ENCODE data around the gene ZNF37A.
"Not testable (repeated sequence)": the region's sequence is repeated elsewhere in the genome, so short reads cannot be mapped to it uniquely, and the experiment has no call there.

ZNF37A gene

DNA sequence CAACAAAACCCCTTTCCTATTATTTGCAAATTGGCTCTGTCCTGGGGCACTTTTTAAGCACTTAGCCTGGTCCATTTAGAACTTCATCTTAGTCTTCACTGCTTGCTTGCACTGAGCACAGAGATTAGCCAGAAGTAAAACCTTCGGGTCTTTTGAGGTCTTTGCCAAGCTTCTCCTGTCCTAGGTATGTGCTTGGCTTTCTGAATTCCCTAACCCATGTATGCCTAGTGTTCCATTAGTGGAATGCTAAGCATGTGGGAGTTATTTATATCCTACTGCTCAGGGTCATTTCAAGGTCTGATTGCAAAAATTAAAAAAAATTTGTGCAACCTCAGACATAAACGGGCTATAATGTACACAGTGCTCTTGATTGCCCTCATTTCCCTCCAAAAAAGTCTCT is 18.0 kb downstream of the ZNF37A start:
- no peaks in the 10 kb centered on the region for H3K4me1 Mint-ChIP-seq (ENCODE audit: low read depth)
- peaks cover 97% of the 10 kb centered on the region for H3K36me3 Mint-ChIP-seq (ENCODE audit: low read depth)
- no peak overlapping the region for H3K27ac Mint-ChIP-seq
- H3K9me3 Mint-ChIP-seq = peaks cover 73% of the 10 kb centered on the region
- no peak overlapping the region for H3K4me3 Mint-ChIP-seq
- no peak for DNase-seq
- no peaks in the 10 kb centered on the region for H3K27me3 Mint-ChIP-seq

DNA sequence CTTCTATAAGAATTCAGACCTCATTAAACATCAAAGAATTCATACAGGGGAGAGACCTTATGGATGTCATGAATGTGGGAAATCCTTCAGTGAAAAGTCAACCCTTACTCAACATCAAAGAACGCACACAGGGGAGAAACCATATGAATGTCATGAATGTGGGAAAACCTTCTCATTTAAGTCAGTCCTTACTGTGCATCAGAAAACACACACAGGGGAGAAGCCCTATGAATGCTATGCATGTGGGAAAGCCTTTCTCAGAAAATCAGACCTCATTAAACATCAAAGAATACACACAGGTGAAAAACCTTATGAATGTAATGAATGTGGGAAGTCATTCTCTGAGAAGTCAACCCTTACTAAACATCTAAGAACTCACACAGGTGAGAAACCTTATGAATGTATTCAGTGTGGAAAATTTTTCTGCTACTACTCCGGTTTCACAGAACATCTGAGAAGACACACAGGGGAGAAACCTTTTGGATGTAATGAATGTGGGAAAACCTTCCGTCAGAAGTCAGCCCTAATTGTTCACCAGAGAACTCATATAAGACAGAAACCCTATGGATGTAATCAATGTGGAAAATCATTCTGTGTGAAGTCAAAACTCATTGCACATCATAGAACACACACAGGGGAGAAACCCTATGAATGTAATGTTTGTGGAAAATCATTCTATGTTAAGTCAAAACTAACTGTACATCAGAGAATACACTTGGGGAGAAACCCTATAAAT is 24.1 kb downstream of the ZNF37A start:
- H3K9me3 Mint-ChIP-seq = peaks cover 68% of the 10 kb centered on the region
- peaks cover 93% of the 10 kb centered on the region for H3K36me3 Mint-ChIP-seq (ENCODE audit: low read depth)
- no peaks in the 10 kb centered on the region for H3K4me1 Mint-ChIP-seq (ENCODE audit: low read depth)
- no peaks in the 10 kb centered on the region for H3K27me3 Mint-ChIP-seq
- DNase-seq = no peak
- no peak overlapping the region for H3K27ac Mint-ChIP-seq
- H3K4me3 Mint-ChIP-seq = no peak overlapping the region

DNA sequence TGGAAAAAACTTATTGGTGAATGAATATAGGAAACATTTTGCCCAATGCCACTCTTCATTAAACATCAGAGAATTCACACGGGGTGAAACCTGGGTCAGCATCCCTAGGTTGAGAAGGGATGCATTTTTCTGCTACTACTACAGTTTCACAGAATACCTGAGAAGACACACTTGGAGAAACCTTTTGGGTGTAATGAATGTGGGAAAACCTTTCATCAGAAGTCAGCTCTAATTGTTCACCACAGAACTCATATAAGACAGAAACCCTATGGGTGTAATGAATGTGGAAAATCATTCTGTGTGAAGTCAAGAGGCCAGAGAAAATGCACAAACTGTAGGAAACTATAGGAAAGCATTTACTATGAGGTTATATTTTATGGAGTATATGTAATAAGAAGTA is 24.9 kb downstream of the ZNF37A start:
- H3K9me3 Mint-ChIP-seq = peaks cover 70% of the 10 kb centered on the region
- H3K4me3 Mint-ChIP-seq = no peak overlapping the region
- no peak overlapping the region for H3K27ac Mint-ChIP-seq
- H3K36me3 Mint-ChIP-seq (ENCODE audit: low read depth) = peaks cover 91% of the 10 kb centered on the region
- no peaks in the 10 kb centered on the region for H3K4me1 Mint-ChIP-seq (ENCODE audit: low read depth)
- no peak for DNase-seq
- H3K27me3 Mint-ChIP-seq = no peaks in the 10 kb centered on the region

DNA sequence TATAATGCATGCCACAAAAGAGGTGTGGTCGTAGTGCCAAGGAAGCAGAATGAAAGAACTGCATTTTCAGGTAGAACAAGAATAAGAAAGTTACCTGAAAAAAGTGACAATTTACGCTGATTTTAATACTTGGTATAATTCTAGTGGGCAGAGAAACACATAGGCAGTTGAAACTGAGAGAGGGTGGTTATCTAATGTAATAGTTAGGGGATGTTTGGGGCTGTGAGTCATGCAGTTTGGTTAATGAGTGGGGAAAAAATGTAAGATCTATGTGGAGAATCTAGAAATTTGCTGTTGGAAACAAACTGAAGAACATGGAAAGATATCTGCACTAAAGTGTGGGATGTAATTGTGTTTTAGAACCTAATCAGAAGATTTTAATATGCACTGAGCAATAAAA is 33.7 kb downstream of the ZNF37A start:
- no peak overlapping the region for H3K4me3 Mint-ChIP-seq
- H3K27ac Mint-ChIP-seq = no peak overlapping the region
- DNase-seq = no peak
- H3K27me3 Mint-ChIP-seq = no peaks in the 10 kb centered on the region
- H3K36me3 Mint-ChIP-seq (ENCODE audit: low read depth) = peaks cover 19% of the 10 kb centered on the region
- no peaks in the 10 kb centered on the region for H3K4me1 Mint-ChIP-seq (ENCODE audit: low read depth)
- peaks cover 62% of the 10 kb centered on the region for H3K9me3 Mint-ChIP-seq

DNA sequence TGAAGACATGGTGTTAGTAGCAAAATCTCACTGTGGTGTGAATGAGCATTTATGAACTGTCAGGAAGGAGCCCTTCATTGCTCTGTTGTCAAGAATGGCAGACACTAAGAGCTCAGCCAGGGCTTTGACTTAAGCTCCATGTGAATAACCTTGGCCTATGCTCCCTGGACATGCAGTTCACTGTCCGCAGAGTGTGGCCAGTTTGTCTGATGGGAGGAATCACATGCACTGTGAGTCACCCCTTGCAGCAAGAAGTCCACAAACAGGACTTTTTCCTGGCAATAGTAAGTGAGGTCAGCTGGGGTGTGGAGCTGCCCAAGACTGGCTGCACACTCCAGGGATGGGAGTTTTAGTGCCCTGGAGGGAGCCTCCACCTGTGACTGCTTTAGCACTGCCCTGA is 49.5 kb downstream of the ZNF37A start:
- no peak overlapping the region for H3K4me3 Mint-ChIP-seq
- no peaks in the 10 kb centered on the region for H3K4me1 Mint-ChIP-seq (ENCODE audit: low read depth)
- no peaks in the 10 kb centered on the region for H3K36me3 Mint-ChIP-seq (ENCODE audit: low read depth)
- H3K9me3 Mint-ChIP-seq = peaks cover 15% of the 10 kb centered on the region
- DNase-seq = no peak
- H3K27ac Mint-ChIP-seq = no peak overlapping the region
- no peaks in the 10 kb centered on the region for H3K27me3 Mint-ChIP-seq

DNA sequence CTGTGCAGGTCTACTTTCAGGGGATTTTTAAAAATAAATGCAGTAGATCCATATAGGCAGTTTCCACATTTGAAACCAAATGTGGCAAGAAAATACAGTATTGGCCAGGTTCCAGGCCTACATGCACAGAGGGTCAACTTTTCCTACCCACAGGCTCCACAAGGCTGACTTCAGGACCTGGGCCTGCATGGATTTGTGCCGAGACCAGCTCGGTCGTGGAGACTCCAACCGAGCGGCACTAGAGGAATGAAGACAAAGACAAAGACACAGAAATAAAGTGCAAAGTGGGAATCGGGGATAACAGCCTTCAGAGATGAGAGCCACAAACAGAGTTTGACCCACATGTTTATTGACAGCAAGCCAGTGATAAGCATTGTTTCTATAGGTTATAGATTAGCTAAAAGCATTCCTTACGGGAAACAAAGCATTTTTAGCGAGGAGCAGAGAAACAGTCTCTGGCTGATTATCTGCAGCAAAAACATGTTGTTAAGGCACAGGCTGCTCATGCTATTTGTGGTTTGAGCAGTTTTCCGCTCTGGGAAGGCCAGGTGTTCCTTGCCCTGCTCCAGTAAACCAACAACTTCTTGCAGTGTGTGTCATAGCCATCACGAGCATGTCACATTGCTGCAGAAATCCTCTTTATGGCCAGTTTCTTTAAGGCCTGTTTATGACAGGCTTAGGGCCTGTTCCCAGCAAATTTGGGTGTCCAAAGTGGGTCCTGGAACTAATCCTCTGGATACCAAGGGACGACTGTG is 52.6 kb downstream of the ZNF37A start:
- Mint-ChIP-seq H3K27ac (no peak overlapping the region), H3K27me3 (no peaks in the 10 kb centered on the region), H3K36me3 (ENCODE audit: low read depth) (no peaks in the 10 kb centered on the region), H3K4me3 (no peak overlapping the region), H3K9me3 (peaks cover 5% of the 10 kb centered on the region), H3K4me1 (ENCODE audit: low read depth) (no peaks in the 10 kb centered on the region)
- no peak for DNase-seq

DNA sequence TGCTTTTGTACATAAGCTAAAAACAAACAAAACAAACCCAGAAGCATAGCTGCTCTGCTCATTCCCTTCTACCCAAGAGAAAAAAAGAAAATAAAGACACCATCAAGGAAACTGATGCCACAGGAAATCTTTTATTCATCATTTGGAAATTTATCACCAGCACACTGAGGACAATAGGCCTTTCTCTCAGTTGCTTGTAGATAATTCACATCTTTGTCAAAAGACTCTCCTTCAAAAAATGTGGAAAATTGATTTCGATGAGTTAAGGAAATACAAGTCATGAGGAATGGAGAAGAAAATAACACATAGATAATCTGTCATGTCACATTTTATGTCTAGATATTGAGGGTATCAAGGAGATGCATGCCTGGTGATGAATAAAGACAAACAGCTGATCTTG is 53.5 kb downstream of the ZNF37A start:
- Mint-ChIP-seq H3K9me3 (peaks cover 3% of the 10 kb centered on the region), H3K27me3 (no peaks in the 10 kb centered on the region), H3K27ac (no peak overlapping the region), H3K4me3 (no peak overlapping the region), H3K36me3 (ENCODE audit: low read depth) (no peaks in the 10 kb centered on the region), H3K4me1 (ENCODE audit: low read depth) (no peaks in the 10 kb centered on the region)
- DNase-seq = no peak

DNA sequence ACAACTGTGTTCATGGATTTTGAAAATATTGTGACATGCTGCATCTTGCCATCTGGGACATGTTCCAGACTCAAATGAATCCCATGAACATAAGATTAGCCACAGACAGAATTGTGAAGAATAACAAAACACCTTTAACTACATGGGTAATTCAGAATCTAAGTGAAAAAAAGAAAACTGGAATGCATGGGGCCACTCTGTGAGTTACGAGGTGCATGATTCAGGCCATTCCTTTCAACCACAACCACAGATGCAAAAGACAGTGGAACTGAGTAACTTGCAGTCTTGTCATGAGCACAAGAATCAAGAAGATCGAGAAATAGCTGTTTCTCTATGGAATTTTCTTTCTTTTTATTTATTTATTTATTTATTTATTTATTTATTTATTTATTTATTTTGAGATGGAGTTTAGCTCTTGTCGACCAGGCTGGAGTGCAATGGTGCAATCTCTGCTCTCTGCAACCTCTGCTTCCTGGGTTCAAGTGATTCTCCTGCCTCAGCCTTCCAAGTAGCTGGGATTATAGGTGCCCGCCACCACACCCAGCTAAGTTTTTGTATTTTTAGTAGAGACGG is 56.8 kb downstream of the ZNF37A start:
- H3K9me3 Mint-ChIP-seq; H3K4me1 Mint-ChIP-seq (ENCODE audit: low read depth); H3K4me3 Mint-ChIP-seq; H3K36me3 Mint-ChIP-seq (ENCODE audit: low read depth); DNase-seq; H3K27ac Mint-ChIP-seq; H3K27me3 Mint-ChIP-seq: not testable (repeated sequence)

DNA sequence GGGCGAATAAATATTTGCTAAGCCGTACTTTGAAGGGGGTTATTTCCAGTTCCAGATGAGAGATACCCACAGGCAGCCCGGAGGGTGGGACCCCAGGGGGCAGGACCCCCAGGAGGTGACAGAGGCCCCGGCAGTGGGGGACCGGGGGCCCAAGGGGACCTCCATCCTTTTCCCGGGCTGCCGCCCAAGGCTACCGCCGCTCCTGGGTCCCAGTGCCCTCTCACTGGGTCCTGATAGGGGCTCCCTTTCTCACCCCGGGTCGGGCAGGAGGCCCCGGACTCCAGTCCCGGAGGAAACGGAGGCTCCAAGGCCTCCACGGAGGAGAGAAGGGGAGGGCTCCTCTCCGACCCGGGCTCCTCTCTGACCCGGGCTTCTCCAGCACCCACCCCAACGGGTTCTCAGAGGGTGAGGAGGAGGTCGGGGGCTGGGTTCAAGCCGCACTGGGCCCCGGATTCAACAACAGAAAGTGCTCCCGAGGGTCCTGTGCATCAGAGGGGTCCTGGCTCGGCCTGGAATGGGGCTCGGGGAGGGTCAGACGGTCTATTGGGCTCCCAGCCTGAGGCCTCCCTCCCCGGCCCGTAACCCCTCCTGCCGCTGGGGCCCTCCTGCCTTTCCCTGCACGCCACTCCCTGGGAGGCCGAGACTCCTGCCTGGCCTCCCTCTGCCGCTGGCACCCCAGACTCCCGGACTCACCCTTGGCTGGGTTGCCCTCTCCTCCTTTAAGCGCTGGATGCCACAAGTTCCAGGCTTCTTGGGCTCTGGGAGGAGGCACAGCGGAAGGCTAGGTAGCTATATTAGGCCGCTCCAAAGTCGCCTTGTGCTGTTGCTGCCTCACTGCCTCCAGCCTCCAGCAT is 62.5 kb downstream of the ZNF37A start:
- Mint-ChIP-seq H3K27me3 (no peaks in the 10 kb centered on the region), H3K4me1 (ENCODE audit: low read depth) (no peaks in the 10 kb centered on the region), H3K4me3 (no peak overlapping the region), H3K9me3 (peaks cover 21% of the 10 kb centered on the region), H3K27ac (no peak overlapping the region), H3K36me3 (ENCODE audit: low read depth) (no peaks in the 10 kb centered on the region)
- DNase-seq = no peak

DNA sequence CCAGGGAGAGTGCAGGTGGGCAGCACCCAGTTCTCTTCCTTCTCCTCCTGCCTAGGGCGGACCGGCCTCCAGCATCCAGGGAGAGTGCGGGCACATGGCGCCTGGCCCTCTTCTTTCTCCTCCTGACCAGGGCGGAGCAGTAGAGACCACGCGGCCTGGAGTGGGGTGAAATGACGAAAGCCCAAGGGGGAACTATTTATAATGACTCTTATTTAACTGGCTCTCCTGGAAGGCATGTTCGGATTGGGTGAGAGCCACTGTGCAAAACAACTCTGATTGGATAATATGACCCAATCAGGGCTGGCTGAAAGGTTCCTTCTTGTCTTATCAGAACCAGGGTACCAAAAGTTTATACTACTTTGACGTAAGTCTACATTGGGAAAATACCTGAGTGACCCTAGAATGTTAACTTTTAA is 63.1 kb downstream of the ZNF37A start:
- Mint-ChIP-seq H3K9me3 (peaks cover 25% of the 10 kb centered on the region), H3K36me3 (ENCODE audit: low read depth) (no peaks in the 10 kb centered on the region), H3K27me3 (no peaks in the 10 kb centered on the region), H3K4me1 (ENCODE audit: low read depth) (no peaks in the 10 kb centered on the region), H3K4me3 (no peak overlapping the region), H3K27ac (no peak overlapping the region)
- DNase-seq = no peak

DNA sequence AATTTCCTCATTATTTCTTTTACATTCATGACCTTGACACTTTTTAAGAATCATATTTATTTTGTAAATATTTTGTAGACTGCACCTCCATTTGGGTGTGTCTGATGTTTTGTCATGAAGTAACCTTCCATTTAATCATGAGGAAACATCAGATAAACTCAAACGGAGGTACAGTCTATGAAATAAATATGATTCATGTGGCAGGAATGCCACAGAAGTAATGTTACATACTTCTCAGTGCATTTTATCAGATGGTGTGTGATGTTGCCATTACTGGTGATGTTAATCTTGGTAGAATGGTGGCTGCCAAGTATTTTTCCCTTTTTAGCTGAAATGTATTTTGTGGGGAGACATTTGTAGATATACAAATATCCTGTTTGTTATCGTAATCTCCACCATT is 64.9 kb downstream of the ZNF37A start:
- no peak for DNase-seq
- H3K9me3 Mint-ChIP-seq = peaks cover 25% of the 10 kb centered on the region
- H3K27ac Mint-ChIP-seq = no peak overlapping the region
- H3K36me3 Mint-ChIP-seq (ENCODE audit: low read depth) = no peaks in the 10 kb centered on the region
- no peaks in the 10 kb centered on the region for H3K27me3 Mint-ChIP-seq
- H3K4me1 Mint-ChIP-seq (ENCODE audit: low read depth) = no peaks in the 10 kb centered on the region
- H3K4me3 Mint-ChIP-seq = no peak overlapping the region

DNA sequence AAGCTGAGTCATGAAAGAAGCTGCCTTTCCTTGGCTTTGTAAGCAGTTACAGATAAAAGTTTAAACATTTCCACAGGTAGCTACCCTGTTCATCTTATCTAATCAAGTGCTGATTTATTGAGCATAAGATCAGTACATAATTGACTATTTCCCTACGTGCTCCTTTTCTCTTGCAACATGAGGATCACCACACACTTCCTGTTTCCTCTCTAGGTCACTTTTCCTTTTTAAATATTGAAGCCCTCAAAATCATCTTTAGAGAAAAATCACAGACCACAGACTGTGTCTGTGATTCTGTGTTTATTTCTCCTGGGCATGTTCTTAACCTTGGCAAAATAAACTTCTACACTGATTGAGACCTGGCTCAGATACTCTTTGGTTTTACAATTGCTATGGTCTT is 69.5 kb downstream of the ZNF37A start:
- Mint-ChIP-seq H3K36me3 (ENCODE audit: low read depth) (no peaks in the 10 kb centered on the region), H3K9me3 (peaks cover 18% of the 10 kb centered on the region), H3K27me3 (no peaks in the 10 kb centered on the region), H3K4me3 (no peak overlapping the region), H3K27ac (no peak overlapping the region), H3K4me1 (ENCODE audit: low read depth) (no peaks in the 10 kb centered on the region)
- DNase-seq = no peak

DNA sequence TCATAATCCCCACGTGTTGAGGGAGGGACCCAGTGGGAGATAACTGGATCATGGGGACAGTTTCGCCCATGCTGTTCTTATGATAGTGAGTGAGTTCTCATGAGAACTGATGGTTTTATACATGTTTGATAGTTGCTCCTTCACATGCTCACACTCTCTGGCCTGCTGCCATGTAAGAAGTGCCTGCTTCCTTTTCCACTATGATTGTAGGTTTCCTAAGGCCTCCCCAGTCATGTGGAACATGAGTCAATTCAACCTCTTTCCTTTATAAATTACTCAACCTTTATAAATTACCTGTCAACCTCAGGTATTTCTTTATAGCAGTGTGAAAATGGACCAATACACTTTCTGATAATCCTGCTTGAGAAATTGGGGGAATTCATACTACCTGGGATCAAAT is 80.2 kb downstream of the ZNF37A start:
- no peaks in the 10 kb centered on the region for H3K36me3 Mint-ChIP-seq (ENCODE audit: low read depth)
- no peak overlapping the region for H3K27ac Mint-ChIP-seq
- no peak for DNase-seq
- H3K27me3 Mint-ChIP-seq = no peaks in the 10 kb centered on the region
- H3K4me1 Mint-ChIP-seq (ENCODE audit: low read depth) = no peaks in the 10 kb centered on the region
- H3K4me3 Mint-ChIP-seq = no peak overlapping the region
- H3K9me3 Mint-ChIP-seq = no peaks in the 10 kb centered on the region

DNA sequence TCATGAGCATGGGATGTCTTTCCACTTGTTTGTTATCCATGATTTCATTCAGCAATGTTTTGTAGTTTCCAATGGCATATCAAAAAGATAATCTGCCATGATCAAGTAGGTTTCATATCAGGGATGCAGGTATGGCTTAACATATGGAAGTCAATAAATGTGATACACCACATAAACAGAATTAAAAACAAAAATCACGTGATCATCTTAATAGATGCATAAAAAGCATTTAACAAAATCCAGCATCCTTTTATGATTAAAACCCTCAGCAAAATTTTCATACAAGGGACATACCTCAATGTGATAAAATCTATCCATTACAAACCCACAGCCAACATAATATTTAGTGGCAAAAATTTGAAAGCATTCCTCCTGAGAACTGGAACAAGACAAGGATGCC is 90.3 kb downstream of the ZNF37A start:
- Mint-ChIP-seq H3K4me3 (no peak overlapping the region), H3K36me3 (ENCODE audit: low read depth) (no peaks in the 10 kb centered on the region), H3K27ac (no peak overlapping the region), H3K27me3 (peaks cover 11% of the 10 kb centered on the region), H3K4me1 (ENCODE audit: low read depth) (no peaks in the 10 kb centered on the region), H3K9me3 (peaks cover 13% of the 10 kb centered on the region)
- no peak for DNase-seq
